GM23338 (cell line): ENCODE measurements around the gene PPFIA4. TPM values are rescaled to one million over a fixed set of nuclear protein-coding genes. Genes with fewer than 3 reads are reported as not detected.

Experiments
- ATAC-seq: fragments of 200-7000 bp; cut with Tn5 transposase; 3 replicates; pipeline ENCODE4 v1.9.1; 2020
- DNase-seq: peaks from one replicate; pipeline ENCODE4 v3.0.0-alpha.2; 2015; ENCODE audit warnings: low spot score
- H2AFZ ChIP-seq: fragments of 200-600 bp; sonication (generic); 2 replicates; pipeline ENCODE4 v1.8.0; 2016; ENCODE audit warnings: antibody characterized with exemption, mild to moderate bottlenecking, moderate library complexity
- H3F3A ChIP-seq: fragments of 200-600 bp; sonication (generic); replicated peaks from 2 replicates; pipeline ENCODE4 v1.8.0; 2017; ENCODE audit warnings: antibody characterized with exemption, mixed run types, low read depth
- H3K27ac ChIP-seq: fragments of 200-600 bp; sonication (generic); 2 replicates; pipeline ENCODE4 v1.6.1; 2016; ENCODE audit warnings: low read depth
- H3K27me3 ChIP-seq: fragments of 200-600 bp; sonication (generic); 2 replicates; pipeline ENCODE4 v1.8.0; 2016; ENCODE audit warnings: mild to moderate bottlenecking, mixed run types, moderate library complexity; ENCODE audit not compliant: insufficient read depth
- H3K36me3 ChIP-seq: fragments of 200-600 bp; sonication (generic); 2 replicates; pipeline ENCODE4 v1.8.0; 2016; ENCODE audit warnings: mild to moderate bottlenecking; ENCODE audit not compliant: insufficient read depth
- H3K4me1 ChIP-seq: fragments of 200-600 bp; sonication (generic); 2 replicates; pipeline ENCODE4 v1.8.0; 2016; ENCODE audit warnings: mild to moderate bottlenecking, moderate library complexity; ENCODE audit not compliant: insufficient read depth
- H3K4me2 ChIP-seq: fragments of 200-600 bp; sonication (generic); 2 replicates; pipeline ENCODE4 v1.7.1; 2017; ENCODE audit warnings: mixed run types
- H3K4me3 ChIP-seq: fragments of 200-600 bp; sonication (generic); 2 replicates; pipeline ENCODE4 v1.6.1; 2016; ENCODE audit warnings: mixed run types
- H3K79me2 ChIP-seq: fragments of 200-600 bp; sonication (generic); replicated peaks from 2 replicates; pipeline ENCODE4 v1.8.0; 2017; ENCODE audit warnings: mild to moderate bottlenecking; ENCODE audit not compliant: insufficient read depth
- H3K9me2 ChIP-seq: fragments of 200-600 bp; sonication (generic); 2 replicates; pipeline ENCODE4 v1.8.0; 2017; ENCODE audit not compliant: insufficient read depth
- H4K20me1 ChIP-seq: fragments of 200-600 bp; sonication (generic); replicated peaks from 2 replicates; pipeline ENCODE4 v1.8.0; 2017; ENCODE audit warnings: mild to moderate bottlenecking; ENCODE audit not compliant: insufficient read depth
- H3K27ac Mint-ChIP-seq: 2 replicates; pipeline ENCODE4 v1.8.0; 2020; ENCODE audit warnings: inconsistent platforms, mild to moderate bottlenecking, moderate library complexity, mixed read lengths
- H3K27me3 Mint-ChIP-seq: 3 replicates; pipeline ENCODE4 v1.8.0; 2022; ENCODE audit warnings: low read depth, mild to moderate bottlenecking, moderate library complexity, mixed read lengths, inconsistent platforms; ENCODE audit not compliant: insufficient read depth, poor library complexity
- H3K36me3 Mint-ChIP-seq: 3 replicates; pipeline ENCODE4 v1.8.0; 2021; ENCODE audit warnings: low read depth, mild to moderate bottlenecking, inconsistent platforms, moderate library complexity, mixed read lengths
- H3K4me1 Mint-ChIP-seq: 3 replicates; pipeline ENCODE4 v1.8.0; 2020; ENCODE audit warnings: mild to moderate bottlenecking, inconsistent platforms, mixed read lengths
- H3K4me3 Mint-ChIP-seq: 3 replicates; pipeline ENCODE4 v1.8.0; 2021; ENCODE audit warnings: moderate library complexity, mild to moderate bottlenecking, inconsistent platforms, mixed read lengths
- H3K9me3 Mint-ChIP-seq: 3 replicates; pipeline ENCODE4 v1.8.0; 2020; ENCODE audit warnings: moderate library complexity, mild to moderate bottlenecking, inconsistent platforms, mixed read lengths
- CREB1 ChIP-seq: fragments of 250-450 bp; sonication (Bioruptor Pico); IDR thresholded peaks from 2 replicates; pipeline ENCODE4 v1.5.0; 2020; ENCODE audit warnings: low read depth, mild to moderate bottlenecking, moderate library complexity
- CTCF ChIP-seq, 2 experiments: fragments of 200-600 bp in 1 of 2; sonication (generic) in 1 of 2; conservative IDR thresholded peaks; 2 replicates each; pipeline versions ENCODE4 v1.5.1 to v1.6.1; 2016 to 2017; ENCODE audit warnings: antibody characterized with exemption in 2 of 2, low read depth in 2 of 2, mild to moderate bottlenecking in 2 of 2, moderate library complexity in 1 of 2
- ETS1 ChIP-seq: IDR thresholded peaks from 2 replicates; pipeline ENCODE4 v1.6.1; 2016; ENCODE audit warnings: antibody characterized with exemption
- EZH2 ChIP-seq: fragments of 200-600 bp; sonication (generic); IDR thresholded peaks from one replicate; pipeline ENCODE4 v1.8.0; 2017; ENCODE audit warnings: antibody characterized with exemption, mild to moderate bottlenecking, low read depth; ENCODE audit not compliant: unreplicated experiment
- EZH2phosphoT487 ChIP-seq: fragments of 200-600 bp; sonication (generic); IDR thresholded peaks from one replicate; pipeline ENCODE4 v1.8.1; 2018; ENCODE audit warnings: antibody characterized with exemption; ENCODE audit not compliant: unreplicated experiment
- JUNB ChIP-seq: IDR thresholded peaks from one replicate; pipeline ENCODE4 v1.6.1; 2016; ENCODE audit warnings: antibody characterized with exemption; ENCODE audit not compliant: unreplicated experiment
- POLR2AphosphoS5 ChIP-seq: IDR thresholded peaks from 2 replicates; pipeline ENCODE4 v1.6.1; 2016; ENCODE audit warnings: antibody characterized with exemption, low read depth
- REST ChIP-seq: IDR thresholded peaks from one replicate; pipeline ENCODE4 v1.6.1; 2018; ENCODE audit warnings: antibody characterized with exemption; ENCODE audit not compliant: unreplicated experiment
- STAT1 ChIP-seq: IDR thresholded peaks from one replicate; pipeline ENCODE4 v1.6.1; 2016; ENCODE audit warnings: antibody characterized with exemption; ENCODE audit not compliant: unreplicated experiment
- ZNF114 ChIP-seq: fragments of 250-450 bp; sonication (Bioruptor Pico); IDR thresholded peaks from 2 replicates; pipeline ENCODE4 v1.5.0; 2020; ENCODE audit warnings: mild to moderate bottlenecking, moderate library complexity
- ZNF331 ChIP-seq: fragments of 250-450 bp; sonication (Bioruptor Pico); IDR thresholded peaks from 2 replicates; pipeline ENCODE4 v1.5.0; 2020; ENCODE audit warnings: low read depth, mild to moderate bottlenecking, moderate library complexity
- polyA plus RNA-seq: library from polyadenylated mRNA; unstranded; fragments of >200 nt; fragmentation: Nextera tagmentation; extraction: Ambion mirVana; gene quantifications from 2 replicates; pipeline ENCODE4 v1.2.1, GENCODE V29; 2016
- total RNA-seq: library from RNA; depleted of rRNA; stranded (reverse); fragments of >200 nt; shearing (Covaris generic); gene quantifications from 2 replicates; pipeline ENCODE4 v1.2.3, GENCODE V29; 2014
- TF ChIP-seq, protein P1 (sequence below): fragments of 250-450 bp; sonication (Bioruptor Pico); IDR thresholded peaks from 2 replicates; pipeline ENCODE4 v1.5.0; 2020; ENCODE audit warnings: mild to moderate bottlenecking, moderate library complexity

Gene PPFIA4
- total and polyA plus RNA-seq, 2 experiments from 2014 or later = 1.3 to 7.6 TPM

GRCh38 chr1:203077367-203077766 is 51.1 kb downstream of the PPFIA4 start (continued):
- TF ChIP-seq ETS1 (no peak), CREB1 (CRISPR knock-in tag) (no peak), ZNF331 (CRISPR knock-in tag) (no peak)

DNA sequence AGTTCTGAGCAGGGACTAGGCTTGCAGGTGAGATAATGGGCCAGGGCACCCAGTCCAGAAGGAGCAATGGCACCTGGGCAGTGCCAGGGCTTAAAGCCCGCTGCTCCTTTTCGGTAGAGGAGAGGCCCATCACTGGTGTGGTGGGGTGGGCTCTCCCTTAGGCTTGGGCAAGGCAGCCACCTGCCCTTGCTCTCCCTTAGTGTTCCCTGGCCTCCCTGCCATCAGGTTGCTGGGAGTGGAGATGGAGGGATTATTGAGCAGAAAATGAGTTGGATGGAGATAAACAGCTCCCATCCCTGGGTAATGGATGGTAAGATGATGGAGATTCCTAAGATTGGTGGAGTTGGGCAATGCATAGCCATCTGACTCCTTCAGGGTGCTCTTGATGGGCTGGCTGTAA is 51.7 kb downstream of the PPFIA4 start:
- no peak overlapping the region for H3K27ac ChIP-seq
- H2AFZ ChIP-seq = no peak overlapping the region
- Mint-ChIP-seq H3K27ac (no peak overlapping the region), H3K4me3 (no peak overlapping the region), H3K4me1 (peaks cover 26% of the 10 kb centered on the region), H3K27me3 (peaks cover 33% of the 10 kb centered on the region), H3K9me3 (no peaks in the 10 kb centered on the region), H3K36me3 (no peaks in the 10 kb centered on the region; the same call in 2 of the 3 replicates)
- H3F3A ChIP-seq = no peaks in the 10 kb centered on the region
- no peaks in the 10 kb centered on the region for H3K36me3 ChIP-seq
- peaks cover 17% of the 10 kb centered on the region for H3K4me1 ChIP-seq
- DNase-seq (no peak), ATAC-seq (no peak)
- H4K20me1 ChIP-seq = no peaks in the 10 kb centered on the region
- peaks cover 44% of the 10 kb centered on the region for H3K27me3 ChIP-seq
- no peaks in the 10 kb centered on the region for H3K79me2 ChIP-seq
- no peaks in the 10 kb centered on the region for H3K9me2 ChIP-seq
- H3K4me3 ChIP-seq = no peak overlapping the region
- H3K4me2 ChIP-seq = no peak overlapping the region
- TF ChIP-seq EZH2phosphoT487 (no peak), JUNB (no peak), CTCF (conservative IDR thresholded peaks at IDR 0.05; ENCODE audit: low read depth in 2 of 2) (no peak), EZH2 (no peak), CREB1 (CRISPR knock-in tag) (no peak), POLR2AphosphoS5 (no peak), ZNF114 (CRISPR knock-in tag) (no peak), REST (no peak), ETS1 (no peak), STAT1 (no peak)
- TF ChIP-seq, protein P1, sequence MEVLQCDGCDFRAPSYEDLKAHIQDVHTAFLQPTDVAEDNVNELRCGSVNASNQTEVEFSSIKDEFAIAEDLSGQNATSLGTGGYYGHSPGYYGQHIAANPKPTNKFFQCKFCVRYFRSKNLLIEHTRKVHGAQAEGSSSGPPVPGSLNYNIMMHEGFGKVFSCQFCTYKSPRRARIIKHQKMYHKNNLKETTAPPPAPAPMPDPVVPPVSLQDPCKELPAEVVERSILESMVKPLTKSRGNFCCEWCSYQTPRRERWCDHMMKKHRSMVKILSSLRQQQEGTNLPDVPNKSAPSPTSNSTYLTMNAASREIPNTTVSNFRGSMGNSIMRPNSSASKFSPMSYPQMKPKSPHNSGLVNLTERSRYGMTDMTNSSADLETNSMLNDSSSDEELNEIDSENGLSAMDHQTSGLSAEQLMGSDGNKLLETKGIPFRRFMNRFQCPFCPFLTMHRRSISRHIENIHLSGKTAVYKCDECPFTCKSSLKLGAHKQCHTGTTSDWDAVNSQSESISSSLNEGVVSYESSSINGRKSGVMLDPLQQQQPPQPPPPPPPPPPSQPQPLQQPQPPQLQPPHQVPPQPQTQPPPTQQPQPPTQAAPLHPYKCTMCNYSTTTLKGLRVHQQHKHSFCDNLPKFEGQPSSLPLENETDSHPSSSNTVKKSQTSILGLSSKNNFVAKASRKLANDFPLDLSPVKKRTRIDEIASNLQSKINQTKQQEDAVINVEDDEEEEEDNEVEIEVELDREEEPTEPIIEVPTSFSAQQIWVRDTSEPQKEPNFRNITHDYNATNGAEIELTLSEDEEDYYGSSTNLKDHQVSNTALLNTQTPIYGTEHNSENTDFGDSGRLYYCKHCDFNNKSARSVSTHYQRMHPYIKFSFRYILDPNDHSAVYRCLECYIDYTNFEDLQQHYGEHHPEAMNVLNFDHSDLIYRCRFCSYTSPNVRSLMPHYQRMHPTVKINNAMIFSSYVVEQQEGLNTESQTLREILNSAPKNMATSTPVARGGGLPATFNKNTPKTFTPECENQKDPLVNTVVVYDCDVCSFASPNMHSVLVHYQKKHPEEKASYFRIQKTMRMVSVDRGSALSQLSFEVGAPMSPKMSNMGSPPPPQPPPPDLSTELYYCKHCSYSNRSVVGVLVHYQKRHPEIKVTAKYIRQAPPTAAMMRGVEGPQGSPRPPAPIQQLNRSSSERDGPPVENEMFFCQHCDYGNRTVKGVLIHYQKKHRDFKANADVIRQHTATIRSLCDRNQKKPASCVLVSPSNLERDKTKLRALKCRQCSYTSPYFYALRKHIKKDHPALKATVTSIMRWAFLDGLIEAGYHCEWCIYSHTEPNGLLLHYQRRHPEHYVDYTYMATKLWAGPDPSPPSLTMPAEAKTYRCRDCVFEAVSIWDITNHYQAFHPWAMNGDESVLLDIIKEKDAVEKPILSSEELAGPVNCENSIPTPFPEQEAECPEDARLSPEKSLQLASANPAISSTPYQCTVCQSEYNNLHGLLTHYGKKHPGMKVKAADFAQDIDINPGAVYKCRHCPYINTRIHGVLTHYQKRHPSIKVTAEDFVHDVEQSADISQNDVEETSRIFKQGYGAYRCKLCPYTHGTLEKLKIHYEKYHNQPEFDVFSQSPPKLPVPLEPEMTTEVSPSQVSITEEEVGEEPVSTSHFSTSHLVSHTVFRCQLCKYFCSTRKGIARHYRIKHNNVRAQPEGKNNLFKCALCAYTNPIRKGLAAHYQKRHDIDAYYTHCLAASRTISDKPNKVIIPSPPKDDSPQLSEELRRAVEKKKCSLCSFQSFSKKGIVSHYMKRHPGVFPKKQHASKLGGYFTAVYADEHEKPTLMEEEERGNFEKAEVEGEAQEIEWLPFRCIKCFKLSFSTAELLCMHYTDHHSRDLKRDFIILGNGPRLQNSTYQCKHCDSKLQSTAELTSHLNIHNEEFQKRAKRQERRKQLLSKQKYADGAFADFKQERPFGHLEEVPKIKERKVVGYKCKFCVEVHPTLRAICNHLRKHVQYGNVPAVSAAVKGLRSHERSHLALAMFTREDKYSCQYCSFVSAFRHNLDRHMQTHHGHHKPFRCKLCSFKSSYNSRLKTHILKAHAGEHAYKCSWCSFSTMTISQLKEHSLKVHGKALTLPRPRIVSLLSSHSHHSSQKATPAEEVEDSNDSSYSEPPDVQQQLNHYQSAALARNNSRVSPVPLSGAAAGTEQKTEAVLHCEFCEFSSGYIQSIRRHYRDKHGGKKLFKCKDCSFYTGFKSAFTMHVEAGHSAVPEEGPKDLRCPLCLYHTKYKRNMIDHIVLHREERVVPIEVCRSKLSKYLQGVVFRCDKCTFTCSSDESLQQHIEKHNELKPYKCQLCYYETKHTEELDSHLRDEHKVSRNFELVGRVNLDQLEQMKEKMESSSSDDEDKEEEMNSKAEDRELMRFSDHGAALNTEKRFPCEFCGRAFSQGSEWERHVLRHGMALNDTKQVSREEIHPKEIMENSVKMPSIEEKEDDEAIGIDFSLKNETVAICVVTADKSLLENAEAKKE = no peak
